ENCODE data around the gene GHITM.
"Not testable (repeated sequence)": the region's sequence is repeated elsewhere in the genome, so short reads cannot be mapped to it uniquely, and the experiment has no call there.

GHITM gene

DNA sequence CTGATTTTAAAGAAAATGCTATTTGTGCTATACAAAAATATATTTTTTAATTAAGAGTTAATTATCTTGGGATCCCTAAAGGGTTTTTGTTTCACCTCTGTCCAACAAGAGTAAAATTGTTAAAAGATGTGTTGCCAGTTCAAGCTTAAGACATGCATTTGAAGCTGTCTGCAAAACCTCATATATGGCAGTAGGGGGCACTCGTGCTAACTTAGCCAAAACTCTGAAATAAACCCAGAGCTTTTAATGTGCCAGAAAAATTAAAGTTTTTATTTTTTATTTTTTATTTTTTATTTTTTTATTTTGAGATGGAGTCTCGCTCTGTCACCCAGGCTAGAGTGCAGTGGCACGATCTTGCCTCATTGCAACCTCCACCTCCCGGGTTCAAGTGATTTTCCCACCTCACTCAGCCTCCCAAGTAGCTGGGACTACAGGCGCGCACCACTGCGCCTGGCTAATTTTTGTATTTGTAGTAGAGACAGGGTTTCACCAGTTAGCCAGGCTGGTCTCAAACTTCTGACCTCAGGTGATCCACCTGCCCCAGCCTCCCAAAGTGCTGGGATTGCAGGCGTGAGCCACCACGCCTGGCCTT, 8.8 kb downstream of the GHITM start:
- not testable (repeated sequence) for DNase-seq

DNA sequence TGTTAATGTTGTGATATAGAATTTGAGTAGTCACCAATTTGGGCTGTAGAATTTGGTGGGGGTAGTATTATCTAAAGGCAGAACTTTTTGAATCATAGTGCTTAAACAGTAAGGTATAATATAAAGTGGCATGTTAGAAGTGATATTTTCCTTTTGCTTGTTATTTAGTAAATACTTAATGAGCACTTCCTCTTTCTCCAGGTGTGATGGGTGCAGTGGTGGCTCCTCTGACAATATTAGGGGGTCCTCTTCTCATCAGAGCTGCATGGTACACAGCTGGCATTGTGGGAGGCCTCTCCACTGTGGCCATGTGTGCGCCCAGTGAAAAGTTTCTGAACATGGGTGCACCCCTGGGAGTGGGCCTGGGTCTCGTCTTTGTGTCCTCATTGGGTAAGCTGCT, 10.5 kb downstream of the GHITM start:
- no peak for DNase-seq

DNA sequence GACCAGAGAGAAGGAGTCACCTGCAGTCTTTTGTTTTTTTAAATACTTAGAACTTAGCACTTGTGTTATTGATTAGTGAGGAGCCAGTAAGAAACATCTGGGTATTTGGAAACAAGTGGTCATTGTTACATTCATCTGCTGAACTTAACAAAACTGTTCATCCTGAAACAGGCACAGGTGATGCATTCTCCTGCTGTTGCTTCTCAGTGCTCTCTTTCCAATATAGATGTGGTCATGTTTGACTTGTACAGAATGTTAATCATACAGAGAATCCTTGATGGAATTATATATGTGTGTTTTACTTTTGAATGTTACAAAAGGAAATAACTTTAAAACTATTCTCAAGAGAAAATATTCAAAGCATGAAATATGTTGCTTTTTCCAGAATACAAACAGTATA, 13.5 kb downstream of the GHITM start:
- DNase-seq = no peak

DNA sequence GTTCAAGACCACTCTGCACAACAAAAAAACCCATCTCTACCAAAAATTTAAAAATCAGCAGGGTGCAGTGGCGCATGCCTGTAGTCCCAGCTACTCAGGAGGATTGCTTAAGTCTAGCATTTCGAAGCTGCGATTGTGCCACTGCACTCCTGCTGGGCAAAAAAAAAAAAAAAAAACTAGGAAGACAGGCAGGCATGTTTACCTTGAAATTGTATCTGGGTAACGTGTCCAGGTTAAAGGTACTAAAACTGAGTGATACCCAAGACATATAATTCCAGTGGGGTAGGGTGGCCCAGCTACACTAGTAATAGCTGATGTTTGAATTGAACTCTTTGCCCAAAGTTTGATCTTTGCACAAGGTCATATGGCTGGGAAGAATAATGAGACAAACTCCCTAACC, 16.2 kb downstream of the GHITM start:
- no peak for DNase-seq

DNA sequence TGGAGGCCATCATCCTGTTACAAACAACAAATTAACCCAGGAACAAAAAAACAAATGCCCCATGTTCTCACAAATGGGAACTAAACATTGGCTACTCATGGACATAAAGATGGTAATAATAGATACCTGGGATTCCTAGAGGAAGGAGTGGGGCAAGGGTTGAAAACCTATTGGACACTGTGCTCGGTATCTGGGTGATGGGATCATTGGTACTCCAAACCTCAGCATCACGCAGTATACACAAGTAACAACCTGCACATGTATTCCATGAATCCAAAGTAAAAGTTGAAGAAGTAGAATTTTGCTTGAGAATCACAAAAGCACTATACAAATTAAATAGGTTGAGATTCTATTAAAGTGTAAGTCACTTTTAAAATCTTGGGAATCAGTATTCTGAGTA, 16.7 kb downstream of the GHITM start:
- no peak for DNase-seq

DNA sequence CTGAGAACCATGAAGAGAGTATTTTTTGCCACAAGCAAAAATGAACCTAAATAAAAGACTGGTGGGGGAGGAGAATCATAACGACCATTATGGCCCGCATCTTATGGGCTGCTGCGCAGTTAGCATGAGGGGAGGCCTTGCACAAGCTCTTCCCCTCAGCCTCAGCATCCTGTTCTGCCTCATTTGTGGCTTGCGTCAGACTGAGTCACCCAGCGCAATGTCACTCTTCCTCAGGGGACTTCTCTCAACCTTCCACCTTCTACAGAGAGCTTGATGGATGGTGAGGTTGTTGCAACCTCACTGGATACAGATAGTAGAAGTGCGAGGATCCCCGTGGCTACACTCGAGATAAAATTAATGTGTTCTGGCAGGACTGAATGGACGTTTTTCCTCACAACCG, 17.5 kb downstream of the GHITM start:
- DNase-seq = no peak

DNA sequence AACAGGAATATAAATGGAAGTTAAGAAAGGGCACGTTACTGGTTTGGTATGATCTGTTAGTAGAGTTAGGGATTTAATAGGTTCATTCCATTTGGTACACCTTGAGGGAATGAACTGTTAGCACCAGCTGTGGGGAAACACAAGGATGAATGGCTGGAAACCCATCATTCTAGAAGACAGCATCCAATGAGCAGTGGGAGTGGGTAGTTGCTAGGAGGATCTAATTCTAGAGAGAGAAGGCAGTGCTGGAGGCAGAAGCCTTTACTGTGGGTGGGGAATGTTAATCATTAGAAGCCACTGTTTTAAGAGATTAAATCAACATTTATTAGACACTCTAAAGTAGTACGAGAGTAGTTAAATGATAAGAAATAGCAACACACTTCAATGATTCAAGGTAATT, 18.8 kb downstream of the GHITM start:
- no peak for DNase-seq

DNA sequence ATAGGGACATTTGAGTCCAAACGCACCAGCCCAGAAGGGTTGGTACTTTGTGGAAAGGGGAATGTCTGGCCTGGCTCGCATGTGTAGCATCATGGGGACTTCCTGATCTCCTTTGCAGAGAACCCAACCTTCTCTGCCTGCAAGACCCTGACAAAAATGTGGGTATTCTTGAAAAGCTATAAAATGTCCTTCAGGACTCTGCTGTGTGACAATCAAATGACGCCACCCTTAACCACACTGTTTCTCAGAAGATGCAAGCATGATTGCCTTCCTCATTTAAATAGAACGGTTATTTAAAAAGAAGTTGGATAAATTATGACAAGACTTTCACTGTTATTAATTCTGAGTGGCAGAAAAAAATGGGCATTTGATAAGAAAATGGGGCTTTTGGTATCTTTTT, 19.2 kb downstream of the GHITM start:
- no peak for DNase-seq

DNA sequence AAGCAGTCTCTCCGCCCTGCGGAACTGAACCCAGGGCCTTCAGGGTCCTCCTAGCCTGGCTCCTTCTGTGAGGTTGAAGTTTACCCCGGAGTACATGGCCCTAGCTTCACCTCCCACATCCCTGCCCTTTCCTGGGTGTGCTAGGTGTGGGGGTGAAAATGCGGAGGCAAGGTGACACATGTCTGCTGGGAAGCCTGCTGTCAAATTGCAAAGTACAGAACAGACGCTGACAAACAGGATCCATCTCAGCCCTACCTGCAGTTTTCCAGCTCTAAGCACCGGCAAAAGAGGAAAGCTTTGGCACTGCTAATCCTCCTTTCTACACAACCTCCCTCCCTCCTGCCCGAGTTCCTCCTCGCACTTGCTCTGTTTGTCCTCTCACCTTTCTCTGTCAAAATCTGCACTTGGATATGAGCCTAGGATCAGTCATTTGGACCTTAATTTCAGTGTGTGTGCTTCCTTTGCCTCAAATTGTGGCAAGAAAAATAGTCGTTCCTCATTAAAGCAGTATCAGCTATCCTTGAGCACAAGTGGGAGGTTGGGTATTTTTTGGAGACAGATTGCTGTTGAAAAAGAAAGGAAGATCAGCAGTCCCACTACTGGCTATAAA, 19.9 kb downstream of the GHITM start:
- no peak for DNase-seq

DNA sequence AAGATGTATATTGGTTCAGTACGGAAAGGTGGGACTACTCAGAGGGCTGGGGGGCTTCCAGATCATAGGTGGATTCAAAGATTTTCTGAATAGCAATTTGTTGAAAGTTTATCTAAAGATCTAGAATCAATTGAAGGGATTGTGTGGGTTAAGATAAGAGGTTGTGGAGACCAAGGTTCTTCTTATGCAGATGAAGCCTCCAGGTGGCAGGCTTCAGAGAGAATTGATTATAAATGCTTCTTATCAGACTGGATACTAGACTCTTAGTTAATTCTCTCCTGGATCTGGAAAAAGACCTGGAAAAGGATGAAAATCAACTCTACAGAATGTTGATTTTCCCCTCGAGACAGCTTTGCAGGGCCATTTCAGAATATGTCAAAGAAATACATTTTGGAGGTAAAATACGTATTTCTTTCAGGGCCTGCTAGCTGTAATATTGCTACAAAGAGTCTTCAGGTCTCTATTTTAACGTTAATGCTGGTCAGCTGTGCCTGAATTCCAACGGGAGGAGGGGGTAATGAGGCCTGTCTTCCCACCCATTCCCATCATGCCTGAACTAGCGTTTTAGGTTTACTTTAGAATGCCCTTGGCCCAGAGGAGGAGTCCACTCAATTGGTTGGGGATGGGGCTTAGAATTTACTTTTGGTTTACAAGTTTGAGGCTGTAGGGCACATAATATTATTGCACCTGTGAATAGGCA, 21.5 kb downstream of the GHITM start:
- no peak for DNase-seq

DNA sequence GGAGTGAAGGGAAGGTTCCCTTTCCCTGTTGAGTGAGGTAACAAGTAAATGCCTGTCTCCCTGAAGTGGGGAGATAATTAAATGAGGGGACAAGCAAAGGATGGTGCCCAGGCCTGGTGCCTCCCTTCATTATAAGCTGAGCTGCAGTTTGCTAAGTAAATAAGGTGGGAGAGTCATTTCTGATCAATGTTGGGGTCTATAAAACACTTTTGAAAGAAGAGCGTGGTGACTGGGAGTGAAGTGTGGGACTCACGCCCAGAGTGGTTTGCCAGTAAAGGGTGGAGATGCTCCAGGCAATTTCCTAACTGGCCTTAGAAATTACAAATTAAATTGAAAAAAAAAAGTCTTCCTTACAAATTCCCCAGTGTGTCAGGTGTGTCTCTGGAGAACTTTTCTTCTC, 24.7 kb downstream of the GHITM start:
- DNase-seq = no peak

DNA sequence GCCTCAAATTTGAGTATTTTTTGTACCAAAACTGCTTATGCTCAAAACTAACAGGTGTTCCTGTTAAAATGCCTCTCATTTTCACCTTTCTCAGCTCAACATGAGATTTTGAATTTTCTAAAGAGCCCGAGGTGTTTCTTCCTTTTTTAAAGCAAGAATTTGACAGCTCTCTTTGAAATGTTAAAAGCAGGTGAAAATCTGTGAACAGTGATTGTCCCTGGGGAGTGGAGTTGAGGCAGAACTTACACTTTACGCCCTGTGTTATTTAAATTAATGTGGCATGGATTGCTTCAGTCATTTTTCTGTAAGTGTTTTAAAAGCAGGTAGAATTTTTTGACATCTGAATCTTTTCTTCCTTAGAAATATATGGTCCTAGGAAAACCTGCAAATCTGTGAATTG, 25.1 kb downstream of the GHITM start:
- DNase-seq = no peak

DNA sequence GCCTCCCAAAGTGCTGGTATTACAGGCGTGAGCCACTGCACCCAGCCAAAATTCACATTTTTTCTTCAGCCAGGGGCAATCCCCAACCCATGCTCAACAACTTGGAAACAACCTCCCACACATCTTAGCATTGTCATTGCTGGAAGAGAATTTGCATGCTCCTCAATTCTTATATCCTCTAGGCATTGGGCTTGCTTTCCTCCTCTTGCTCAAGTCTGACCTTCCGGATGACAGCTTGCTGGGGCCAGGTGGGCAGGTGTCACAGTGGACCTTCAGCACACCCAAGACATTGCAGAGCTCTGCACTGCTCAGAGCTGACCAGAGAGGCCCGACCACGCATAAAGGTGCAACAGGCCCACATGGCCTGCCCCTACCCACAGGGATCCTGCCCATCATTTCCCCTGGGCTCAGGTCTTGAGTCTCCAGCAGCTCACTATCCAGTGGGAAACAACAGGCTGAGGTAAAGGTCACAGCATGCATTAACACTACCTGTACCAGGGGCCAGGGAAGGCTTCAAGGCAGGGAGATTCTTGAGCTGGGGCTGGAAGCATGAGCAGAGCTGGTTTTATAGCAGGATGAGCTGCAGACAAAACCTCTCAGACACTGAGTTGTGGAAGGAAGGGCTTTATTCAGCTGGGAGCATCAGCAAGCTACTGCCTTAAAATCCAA, 27.4 kb downstream of the GHITM start:
- no peak for DNase-seq

DNA sequence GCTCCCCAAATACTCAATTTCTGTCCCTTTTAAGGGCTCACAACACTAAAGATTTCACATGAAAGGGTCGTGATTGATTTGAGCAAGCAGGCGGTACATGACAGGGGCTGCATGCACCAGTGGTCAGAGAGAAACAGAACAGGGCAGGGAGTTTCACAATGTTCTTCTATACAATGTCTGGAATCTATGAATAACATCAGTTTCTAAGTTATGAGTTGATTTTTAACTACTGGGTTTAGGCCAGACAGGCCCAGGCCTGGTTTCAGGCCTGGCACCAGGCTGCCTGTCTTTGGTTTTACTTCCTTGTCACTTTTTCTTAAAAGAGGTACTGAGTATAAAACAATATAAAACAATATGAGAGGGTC, 28.0 kb downstream of the GHITM start:
- not testable (repeated sequence) for DNase-seq

DNA sequence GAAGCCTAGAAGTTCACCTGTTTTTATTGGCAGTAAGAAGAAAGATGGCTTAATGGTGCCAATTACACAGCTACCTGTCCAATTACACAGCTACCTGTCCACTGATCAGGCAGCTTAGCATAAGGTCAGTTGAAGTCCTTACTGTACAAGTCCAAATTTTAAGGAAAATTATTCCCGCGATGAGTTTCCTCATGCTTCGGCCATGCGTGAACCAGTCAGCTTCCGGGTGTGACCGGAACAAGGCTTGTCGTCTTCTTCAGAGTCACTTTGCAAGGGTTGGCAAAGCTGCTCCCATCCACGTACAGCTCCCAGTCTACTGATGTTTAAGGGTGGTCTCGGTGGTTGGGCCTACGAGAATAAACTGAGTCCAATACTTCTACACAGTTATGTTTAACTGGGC, 29.1 kb downstream of the GHITM start:
- DNase-seq = not testable (repeated sequence)

DNA sequence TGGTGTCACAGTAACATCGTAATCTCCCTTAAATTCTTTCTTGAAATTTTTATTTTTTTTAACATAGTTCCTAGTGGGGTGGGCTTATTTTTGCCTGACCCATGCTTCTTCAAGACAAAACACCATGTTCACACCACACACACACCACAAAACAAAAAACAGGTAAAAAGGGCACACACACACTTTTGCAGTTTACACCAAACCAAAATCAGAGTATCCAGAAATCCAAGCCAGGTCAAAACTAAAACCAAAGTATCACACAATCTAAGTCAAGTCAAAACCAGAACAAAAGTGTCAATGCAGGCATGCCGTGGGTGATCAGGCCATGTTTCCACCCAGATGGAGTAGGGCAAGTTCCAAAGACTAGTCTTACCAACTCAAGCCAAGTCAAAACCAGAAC, 31.9 kb downstream of the GHITM start:
- DNase-seq = not testable (repeated sequence)

DNA sequence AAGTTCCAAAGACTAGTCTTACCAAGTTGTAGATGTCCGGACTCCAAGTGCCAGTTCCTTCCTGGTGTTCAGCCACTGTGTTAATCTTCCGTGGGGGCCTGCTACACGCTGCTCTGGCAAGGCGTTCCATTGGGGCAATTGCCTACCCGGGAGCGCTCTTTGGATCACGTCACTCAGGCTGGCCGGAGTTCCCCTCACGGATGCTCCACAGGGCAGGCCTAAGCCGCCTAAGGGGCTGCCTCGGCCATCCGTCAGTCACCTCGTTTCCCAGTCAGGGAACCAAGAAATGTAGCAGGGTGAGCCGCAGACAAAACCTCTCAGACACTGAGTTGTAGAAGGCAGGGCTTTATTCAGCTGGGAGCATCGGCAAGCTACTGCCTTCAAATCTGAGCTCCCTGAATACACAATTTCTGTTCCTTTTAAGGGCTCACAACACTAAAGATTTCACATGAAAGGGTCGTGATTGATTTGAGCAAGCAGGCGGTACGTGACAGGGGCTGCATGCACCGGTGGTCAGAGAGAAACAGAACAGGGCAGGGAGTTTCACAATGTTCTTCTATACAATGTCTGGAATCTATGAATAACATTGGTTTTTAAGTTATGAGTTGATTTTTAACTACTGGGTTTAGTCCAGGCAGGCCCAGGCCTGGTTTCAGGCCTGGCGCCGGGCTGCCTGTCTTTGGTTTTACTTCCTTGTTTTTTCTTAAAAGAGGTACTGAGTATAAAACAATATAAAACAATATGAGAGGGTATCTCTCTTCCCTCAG, 32.6 kb downstream of the GHITM start:
- not testable (repeated sequence) for DNase-seq

DNA sequence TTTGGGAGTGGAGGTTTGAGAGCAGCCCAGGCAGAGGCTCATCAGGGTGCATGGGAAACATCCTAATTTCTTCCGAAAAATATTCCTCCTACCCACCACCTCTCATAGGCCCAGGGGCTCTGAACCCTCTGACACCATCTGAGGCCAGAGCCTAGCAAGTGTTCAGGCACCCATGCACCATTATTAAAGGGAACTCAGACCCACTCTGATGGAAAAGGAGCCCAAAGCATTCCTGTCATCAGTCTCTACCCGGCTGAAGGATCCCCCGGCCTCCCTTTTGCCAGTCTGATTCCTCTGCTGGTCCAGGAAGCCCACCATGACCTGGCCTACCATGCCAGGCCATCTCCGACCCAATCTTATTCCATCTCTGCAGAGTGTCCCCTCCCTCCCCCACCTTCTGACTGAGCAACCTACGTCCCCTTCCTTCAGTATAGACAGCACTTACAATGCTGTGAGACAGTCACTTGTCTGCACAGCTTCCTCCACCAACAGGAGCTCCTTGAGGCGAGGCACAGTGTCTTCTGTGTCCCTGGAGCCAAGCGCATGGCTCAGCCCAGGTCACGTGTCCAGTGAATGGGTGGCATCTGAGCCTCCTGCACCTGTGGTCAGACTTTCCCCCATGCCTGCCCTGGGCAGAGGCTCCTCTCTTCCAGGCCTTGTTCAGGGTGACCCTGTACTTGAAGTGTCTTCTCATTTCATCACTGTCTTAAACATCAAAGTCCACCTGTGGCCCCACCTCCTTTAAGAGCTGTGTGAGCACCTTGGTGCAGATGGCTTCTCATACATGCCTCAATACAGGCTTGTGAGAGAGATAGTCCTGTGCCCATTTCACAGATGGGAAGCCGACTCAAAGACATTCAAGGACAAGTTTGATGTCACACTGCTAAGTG, 33.4 kb downstream of the GHITM start:
- no peak for DNase-seq

DNA sequence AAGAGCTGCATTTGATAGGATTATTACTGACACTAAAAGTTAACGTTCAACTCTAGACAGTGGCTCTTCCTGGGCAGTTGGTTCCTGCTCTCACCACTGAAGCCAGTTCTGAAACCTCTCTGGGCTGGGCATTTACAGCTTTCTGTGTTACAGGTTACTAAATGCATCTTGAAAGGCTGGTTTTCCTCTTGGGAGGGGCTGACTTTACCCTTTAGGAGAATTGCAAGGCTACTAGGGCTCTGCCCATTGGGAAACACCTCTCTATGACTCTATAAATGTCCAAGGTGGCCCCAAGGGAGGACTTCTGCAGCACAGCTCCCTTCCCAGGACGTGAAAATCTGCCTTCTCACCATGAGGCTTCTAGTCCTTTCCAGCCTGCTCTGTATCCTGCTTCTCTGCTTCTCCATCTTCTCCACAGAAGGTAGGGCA, 34.2 kb downstream of the GHITM start, which contains the start of gene GPR15LG:
Gene GPR15LG (plus strand): TSS at position 301 of the 429 bp plus-strand sequence. CDS start 51 bp downstream, at position 352.
- DNase-seq = no peak

DNA sequence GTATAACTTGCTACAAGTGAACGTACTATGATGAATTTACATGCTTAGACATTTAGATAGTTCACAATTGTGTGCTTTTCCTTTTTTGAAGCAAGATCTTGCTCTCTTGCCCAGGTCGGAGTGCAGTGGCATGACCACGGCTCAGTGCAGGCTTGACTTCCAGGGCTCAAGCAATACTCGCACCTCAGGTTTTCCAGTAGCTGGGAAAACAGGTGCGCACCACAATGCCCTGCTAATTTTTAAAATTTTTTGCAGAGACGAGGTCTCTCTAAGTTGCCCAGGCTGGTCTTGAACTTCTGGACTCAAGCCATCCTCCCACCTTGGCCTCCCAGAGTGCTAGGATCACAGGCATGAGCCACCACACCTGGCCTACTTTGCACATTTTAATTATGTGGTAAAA, 36.1 kb downstream of the GHITM start:
- DNase-seq = no peak

DNA sequence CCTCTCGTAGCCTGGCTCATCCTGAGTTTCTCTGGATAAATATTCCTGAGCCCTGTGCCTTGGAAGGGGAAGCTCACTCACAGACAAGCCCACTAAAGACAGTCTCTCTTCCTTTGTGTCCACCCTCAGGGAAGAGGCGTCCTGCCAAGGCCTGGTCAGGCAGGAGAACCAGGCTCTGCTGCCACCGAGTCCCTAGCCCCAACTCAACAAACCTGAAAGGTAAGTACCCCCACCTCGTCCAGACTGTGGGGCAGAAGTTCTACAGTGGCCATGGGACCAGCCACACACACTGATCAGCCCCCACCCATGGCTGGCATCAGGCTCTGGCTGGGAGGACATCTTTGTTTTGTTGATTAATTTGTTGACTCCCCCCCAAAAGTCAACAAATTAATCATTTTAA, 37.0 kb downstream of the GHITM start:
- no peak for DNase-seq

DNA sequence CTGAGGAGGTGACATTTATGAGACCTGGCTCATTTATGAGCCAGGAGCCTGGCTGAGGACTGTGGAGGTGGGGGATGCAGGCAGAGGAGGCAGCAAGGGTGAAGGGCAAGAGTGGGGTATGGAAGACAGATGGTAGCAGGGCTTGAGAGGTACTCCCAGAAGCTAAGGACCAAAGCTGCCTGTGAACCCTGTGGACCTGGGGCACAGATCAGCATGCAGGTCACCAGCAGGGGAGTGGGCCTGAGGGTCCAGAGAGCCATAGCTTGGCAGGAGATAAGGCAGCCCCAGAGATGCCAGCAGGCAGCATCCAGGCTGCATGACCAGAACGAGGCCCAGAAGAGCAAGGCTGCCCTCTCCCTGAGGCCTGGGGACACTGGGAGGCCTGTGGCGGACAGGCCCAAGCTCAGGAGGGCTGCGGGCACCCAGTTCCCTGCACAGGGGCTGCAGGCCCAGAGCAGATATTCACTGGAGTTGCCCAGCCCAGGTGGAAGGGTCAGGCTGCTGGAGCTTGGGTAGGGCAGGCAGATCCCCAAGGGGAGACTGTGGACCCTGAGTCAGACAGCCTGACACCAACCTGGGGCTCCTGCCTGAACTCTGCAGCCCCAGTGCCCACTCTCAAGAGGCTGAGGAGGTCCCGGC, 37.6 kb downstream of the GHITM start:
- no peak for DNase-seq
